GM13976 (cell line): ENCODE results near the gene KLHL3.

ENCODE experiments used
- DNase-seq: peaks from one replicate; pipeline ENCODE4 v3.0.0; 2012; ENCODE audit warnings: low spot score
- in situ Hi-C: fragments of 300-500 bp; cut with MboI; formaldehyde crosslinking; loops from one replicate; pipeline ENCODE4 v1.12.0; 2022; ENCODE audit warnings: low sequenced_read_pairs, mixed read lengths, inconsistent platforms; ENCODE audit not compliant: unreplicated experiment
- TF ChIP-seq, protein P1 (sequence below): IDR thresholded peaks from 2 replicates; pipeline ENCODE4 v1.5.1; 2012; ENCODE audit warnings: borderline replicate concordance, mild to moderate bottlenecking; ENCODE audit not compliant: insufficient read depth; ENCODE audit errors: extremely low read depth, missing control alignments, control extremely low read depth

Gene KLHL3

DNA sequence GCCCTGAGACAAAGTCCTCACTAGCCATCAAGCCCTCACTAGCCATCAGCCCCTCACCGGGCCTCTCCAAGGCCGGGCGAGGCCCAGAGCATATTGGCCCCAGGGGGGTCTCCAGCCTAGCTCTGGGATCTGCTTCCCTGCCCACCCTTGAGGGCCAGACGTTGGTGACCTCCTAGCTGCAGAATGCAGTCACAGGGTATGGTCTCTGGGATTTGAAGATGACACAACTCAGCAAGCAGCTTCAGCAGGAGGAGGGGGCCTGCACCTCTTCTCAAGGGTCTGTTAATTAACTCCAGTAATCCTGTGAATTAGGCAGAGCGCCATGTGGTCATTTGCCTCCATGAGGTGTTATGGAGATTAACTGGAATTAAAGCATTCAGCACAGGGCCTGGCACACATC lies 119.8 kb downstream of the KLHL3 start:
- TF ChIP-seq, protein P1, sequence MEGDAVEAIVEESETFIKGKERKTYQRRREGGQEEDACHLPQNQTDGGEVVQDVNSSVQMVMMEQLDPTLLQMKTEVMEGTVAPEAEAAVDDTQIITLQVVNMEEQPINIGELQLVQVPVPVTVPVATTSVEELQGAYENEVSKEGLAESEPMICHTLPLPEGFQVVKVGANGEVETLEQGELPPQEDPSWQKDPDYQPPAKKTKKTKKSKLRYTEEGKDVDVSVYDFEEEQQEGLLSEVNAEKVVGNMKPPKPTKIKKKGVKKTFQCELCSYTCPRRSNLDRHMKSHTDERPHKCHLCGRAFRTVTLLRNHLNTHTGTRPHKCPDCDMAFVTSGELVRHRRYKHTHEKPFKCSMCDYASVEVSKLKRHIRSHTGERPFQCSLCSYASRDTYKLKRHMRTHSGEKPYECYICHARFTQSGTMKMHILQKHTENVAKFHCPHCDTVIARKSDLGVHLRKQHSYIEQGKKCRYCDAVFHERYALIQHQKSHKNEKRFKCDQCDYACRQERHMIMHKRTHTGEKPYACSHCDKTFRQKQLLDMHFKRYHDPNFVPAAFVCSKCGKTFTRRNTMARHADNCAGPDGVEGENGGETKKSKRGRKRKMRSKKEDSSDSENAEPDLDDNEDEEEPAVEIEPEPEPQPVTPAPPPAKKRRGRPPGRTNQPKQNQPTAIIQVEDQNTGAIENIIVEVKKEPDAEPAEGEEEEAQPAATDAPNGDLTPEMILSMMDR = no peak
- DNase-seq = no peak
- in situ Hi-C loops = no loop called here

DNA sequence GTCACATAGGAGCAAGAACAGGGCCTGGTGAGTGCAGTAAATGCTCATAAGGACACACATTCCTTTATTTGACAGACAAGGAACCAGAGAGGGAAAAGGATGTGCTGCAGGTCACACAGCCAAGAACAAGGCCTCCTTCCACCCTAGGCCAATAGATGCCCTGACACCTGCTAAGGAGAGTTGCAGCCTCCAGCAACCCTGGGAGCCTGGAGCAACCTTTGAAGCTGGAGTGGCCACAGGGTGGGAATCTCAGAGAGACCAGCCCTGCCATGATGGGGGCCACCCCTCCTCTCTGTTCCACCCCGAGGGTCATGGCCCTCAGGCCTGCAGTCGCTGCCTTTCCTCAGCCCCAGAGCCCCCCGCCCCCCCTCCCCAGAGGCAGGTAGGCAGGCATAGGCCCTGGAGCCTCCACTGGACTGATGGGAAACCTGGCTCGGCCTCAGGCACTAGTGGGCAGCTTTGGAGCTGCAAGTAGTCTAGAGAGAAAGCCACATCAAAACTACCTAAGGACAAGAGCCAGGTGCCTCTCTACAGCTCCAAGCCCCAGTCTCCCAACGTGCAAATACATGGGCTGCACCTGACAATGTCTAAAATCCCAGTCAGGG lies 120.6 kb downstream of the KLHL3 start:
- in situ Hi-C loops = no loop called here
- no peak for DNase-seq
- TF ChIP-seq, protein P1 = no peak

DNA sequence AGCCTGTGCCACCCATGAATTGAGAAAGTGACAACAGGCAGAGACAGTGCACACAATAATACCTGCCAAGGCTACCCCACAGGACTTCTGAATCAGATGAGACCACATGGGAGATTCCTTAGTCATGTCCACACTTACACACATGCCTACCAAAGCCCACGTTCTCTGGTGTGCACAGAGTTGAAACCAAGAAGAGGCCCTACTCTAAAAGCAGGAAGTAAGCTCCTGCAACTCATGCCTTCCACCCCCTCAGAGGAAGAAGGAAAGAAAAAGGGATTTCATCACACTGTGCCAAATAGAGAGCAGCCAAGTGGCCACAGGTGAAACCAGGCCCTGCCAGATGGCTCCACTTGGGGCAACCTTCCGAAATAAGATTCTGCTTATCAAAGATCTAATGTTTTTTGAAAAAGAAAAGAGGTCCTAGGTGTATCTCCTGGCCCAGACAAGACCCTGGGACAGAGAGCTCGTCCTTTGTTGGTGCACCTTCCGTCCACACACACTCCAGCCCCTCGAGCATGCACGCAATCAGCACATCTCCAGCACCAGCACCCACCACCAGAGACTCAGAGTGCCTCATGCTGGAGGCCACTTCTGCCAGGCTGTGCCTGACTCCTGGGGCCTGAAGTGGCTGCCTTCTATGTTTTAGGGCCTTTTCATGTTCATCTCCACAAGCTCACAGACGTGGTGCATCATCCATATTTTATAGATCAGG lies 122.2 kb downstream of the KLHL3 start:
- TF ChIP-seq, protein P1 = no peak
- no peak for DNase-seq
- in situ Hi-C loops = no loop called here

DNA sequence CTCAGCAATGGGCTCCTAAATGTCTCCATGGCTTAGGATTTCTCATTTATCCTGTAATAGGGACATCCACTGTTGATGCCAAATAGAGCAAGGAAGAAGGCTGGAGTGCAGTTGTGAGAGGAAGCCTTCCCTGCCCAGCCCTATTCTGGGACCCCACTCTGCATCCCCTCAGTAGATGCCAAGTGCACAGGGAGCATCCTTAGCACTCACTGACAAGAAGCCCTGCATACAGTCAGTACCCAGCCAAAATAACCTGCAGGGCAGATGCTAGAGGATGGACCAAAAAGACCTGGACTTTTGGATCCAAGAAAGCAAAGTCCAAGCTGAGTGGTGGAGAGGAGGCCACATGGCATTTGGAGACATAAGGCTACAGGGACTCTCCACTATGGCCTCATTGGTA lies 123.3 kb downstream of the KLHL3 start:
- in situ Hi-C loops = no loop called here
- no peak for DNase-seq
- TF ChIP-seq, protein P1 = no peak

DNA sequence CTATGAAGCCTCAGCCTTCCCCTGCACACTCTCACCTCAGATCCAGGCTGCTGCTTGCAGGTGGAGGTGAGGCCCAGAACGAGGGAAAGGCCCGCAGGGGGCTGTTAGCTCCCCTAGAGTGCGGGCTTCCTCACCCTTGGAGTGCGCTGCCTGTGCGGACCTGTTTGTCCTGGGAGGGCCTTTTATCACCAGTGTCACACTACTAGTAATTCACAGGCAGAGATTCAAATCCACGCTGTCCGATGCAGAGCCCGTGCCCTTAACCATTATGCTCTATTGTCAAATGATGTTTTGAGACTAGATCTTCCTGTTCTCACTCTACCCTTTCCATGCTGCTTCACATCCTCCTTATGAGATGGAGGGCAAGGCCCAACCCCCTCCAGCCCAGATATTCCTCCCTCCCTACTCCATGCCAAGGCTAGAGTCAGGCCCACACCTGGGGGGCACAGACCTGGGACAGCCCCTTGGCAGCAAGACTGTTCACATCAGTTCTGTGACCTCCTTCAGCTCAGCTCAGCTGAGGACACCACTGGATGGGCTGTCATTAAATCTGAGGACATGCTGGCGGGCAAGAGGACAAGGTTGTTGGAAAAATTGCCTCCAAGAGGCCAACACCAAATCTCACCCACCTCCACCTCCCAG lies 124.0 kb downstream of the KLHL3 start:
- TF ChIP-seq, protein P1 = no peak
- in situ Hi-C loops = no loop called here
- DNase-seq = no peak

DNA sequence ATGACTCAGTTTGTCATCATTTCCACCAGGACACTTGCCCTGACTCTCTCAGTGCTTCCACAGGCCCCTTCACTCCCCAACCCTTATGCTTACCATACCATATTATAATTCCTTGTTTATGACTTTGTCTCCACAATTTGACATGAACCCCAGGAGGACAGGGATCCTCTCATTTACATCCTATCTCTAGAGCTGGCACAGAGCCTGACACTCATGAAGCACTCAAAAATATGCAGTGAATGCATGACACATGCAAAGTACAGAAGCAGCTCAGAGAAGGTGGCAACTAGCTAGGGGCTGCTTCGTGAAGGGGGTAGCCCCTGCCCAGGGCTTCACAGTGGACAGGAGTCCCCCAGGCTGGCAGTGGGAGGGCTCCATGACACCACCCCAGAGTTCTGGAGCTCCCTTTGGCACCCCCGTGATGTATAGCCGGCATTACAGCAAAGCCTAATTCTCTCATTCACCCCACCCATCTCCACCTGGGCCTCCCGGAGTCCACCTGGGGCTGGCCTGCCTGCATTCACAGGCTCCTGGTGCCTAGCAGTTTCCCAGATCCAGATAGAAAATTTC lies 124.8 kb downstream of the KLHL3 start:
- TF ChIP-seq, protein P1 = no peak
- in situ Hi-C loops = no loop called here
- no peak for DNase-seq
